ENCODE data around the gene FIBP. TPM values are rescaled to one million over a fixed set of nuclear protein-coding genes. Genes with fewer than 3 reads are reported as not detected.

Gene FIBP
- total and polyA plus RNA-seq, 7 donors, result 27.7 to 73.9 (median 37.4) TPM

GRCh38 chr11:65919573-65920371 is 31.5 kb upstream of the FIBP start:
- Histone ChIP-seq H3K27ac (peak overlapping the region; percentile 87), H3K9me3 (no peaks in the 10 kb centered on the region), H3K4me1 (peaks cover 40% of the 10 kb centered on the region), H3K27me3 (ENCODE audit: insufficient read depth in 3 of 3, low read length in 2 of 3) (no peaks in the 10 kb centered on the region), H3K4me3 (peak overlapping the region; percentile 98), H3K36me3 (ENCODE audit: insufficient read depth in 1 of 2, low read depth in 1 of 2) (peaks cover 0 to 41% of the 10 kb centered on the region in 2 donors)
- ATAC-seq (peak; percentile 4 to 25 (median 14)), DNase-seq (peak in 1 of 2 donors; percentile 58)
- intact Hi-C loops (cut with DNase I), result loop anchor here (1.0 to 2.0 kb wide), 5 partner anchors 31 to 208 kb away; partner anchors contain the start of gene FIBP (in 1 of the 2)
- 0 to 1% (median 1%) methylated on average over 39 to 60 of the region's 60 CpGs for WGBS, 3 donors
- no peak for TF ChIP-seq CTCF (IDR thresholded peaks at IDR 0.05)

DNA sequence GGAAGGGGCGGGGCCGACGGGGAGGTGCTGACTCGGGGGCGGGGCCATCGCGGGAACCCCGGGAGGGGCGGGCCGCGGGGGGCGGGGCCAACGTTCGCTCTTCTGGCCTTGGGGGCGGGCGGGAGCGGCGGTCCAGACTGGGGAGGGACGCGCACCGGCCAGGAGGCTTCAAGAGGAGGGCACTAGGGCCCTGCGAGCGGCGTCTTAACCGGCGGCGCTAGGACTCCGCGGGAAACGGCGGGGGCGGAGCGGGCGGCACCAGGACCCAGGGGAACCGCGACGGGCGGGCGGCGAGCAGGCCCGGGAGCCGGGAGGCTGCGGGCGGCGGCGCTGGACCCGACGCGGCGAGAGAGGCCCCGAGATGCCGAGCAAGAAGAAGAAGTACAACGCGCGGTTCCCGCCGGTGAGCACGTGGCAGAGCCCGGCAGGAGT is 30.9 kb upstream of the FIBP start, which contains the start of gene DRAP1:
Gene DRAP1 (plus strand): TSS at position 286 of the 432 bp plus-strand sequence. CDS start 76 bp downstream, at position 362.
- intact Hi-C loops (cut with DNase I), result loop anchor here in 1 of 2 donors (1.0 to 2.0 kb wide), 4 partner anchors 31 to 208 kb away; partner anchors contain the start of gene FIBP
- peak; percentile 83 to 88 (median 86) for ATAC-seq
- H3K4me1 ChIP-seq, result peaks cover 43% of the 10 kb centered on the region

GRCh38 chr11:65918211-65919140 is 30.2 kb upstream of the FIBP start, which contains the start of gene C11orf68:
Gene C11orf68, minus strand, starts transcription at chr11:65919062. Its CDS starts 31 bp downstream, at chr11:65919031.
- TF ChIP-seq CTCF (IDR thresholded peaks at IDR 0.05), result no peak
- H3K27ac ChIP-seq, result peak within 1 kb of the TSS; percentile 99
- 3 to 7% (median 5%) methylated on average over 33 to 77 of the region's 77 CpGs for WGBS, 3 donors
- ATAC-seq (no peak), DNase-seq (no peak)
- intact Hi-C loops (cut with DNase I), result loop anchor here in 1 of 2 donors (1.0 to 2.0 kb wide), 4 partner anchors 30 to 207 kb away; partner anchors contain the start of gene FIBP
- H3K4me3 ChIP-seq, result peak within 1 kb of the TSS; percentile 100
- H3K27me3 ChIP-seq (ENCODE audit: insufficient read depth in 3 of 3, low read length in 2 of 3), result no peaks in the 10 kb centered on the region
- peaks cover 0 to 36% of the 10 kb centered on the region in 2 donors for H3K36me3 ChIP-seq (ENCODE audit: insufficient read depth in 1 of 2, low read depth in 1 of 2)
- H3K4me1 ChIP-seq, result peaks cover 43% of the 10 kb centered on the region
- H3K9me3 ChIP-seq, result no peaks in the 10 kb centered on the region

More for the DNA sequence above, 30.9 kb upstream of the FIBP start, which contains the start of gene DRAP1:
- H3K36me3 ChIP-seq (ENCODE audit: insufficient read depth in 1 of 2, low read depth in 1 of 2), result peaks cover 0 to 38% of the 10 kb centered on the region in 2 donors
- peak within 1 kb of the TSS; percentile 100 for H3K4me3 ChIP-seq
- no peaks in the 10 kb centered on the region for H3K27me3 ChIP-seq (ENCODE audit: insufficient read depth in 3 of 3, low read length in 2 of 3)
- H3K9me3 ChIP-seq, result no peaks in the 10 kb centered on the region
- 0 to 1% (median 0%) methylated on average over 35 to 59 of the region's 59 CpGs for WGBS, 3 donors
- DNase-seq, result peak; percentile 99 to 100
- TF ChIP-seq CTCF (IDR thresholded peaks at IDR 0.05), result no peak
- peak within 1 kb of the TSS; percentile 99 for H3K27ac ChIP-seq

DNA sequence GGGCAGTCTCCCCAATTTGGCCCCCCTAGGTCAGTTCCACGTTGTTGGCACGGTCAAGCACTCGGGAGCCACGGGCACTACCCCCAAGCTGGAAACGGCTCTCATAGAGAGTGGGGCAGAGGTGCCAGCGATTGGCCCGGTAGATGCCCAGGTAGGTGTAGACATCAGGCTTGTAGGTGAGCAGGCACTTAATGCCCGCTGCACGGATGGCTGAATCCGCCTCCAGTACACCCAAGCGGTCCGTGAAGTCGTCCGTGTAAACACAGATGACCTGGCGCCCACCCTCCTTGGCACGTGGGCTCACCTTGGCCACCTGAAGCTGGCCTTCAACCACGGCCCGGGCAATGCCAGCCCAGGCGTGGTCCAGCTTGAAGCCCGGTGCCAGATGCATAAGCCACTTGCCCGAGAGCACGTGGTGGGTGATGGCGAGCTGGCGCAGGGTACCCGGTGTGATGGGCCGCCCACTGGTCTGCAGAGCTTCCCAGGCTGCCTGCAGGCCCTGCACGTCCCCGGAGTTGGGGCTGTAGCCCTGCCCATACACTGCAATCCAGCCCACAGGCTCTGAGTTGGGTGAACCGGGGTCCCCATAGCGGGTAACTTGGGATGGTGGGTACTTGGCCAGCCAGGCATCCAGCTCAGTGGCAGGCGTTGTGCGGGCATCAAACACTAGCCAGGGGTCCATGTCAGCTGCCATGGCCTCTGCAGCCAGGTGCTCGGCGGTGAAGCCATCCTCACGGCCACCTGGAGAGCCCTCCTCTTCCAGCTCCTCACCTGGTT is 29.4 kb upstream of the FIBP start:
- Histone ChIP-seq H3K27me3 (ENCODE audit: insufficient read depth in 3 of 3, low read length in 2 of 3) (no peaks in the 10 kb centered on the region), H3K4me1 (peaks cover 50% of the 10 kb centered on the region), H3K36me3 (ENCODE audit: insufficient read depth in 1 of 2, low read depth in 1 of 2) (peaks cover 0 to 27% of the 10 kb centered on the region in 2 donors), H3K27ac (peak overlapping the region; percentile 99), H3K9me3 (no peaks in the 10 kb centered on the region), H3K4me3 (peak overlapping the region; percentile 100)
- ATAC-seq (no peak), DNase-seq (peak in 1 of 2 donors; percentile 68)
- 47 to 64% (median 53%) methylated on average over 35 of the region's 35 CpGs for WGBS, 3 donors
- intact Hi-C loops (cut with DNase I), result loop anchor here (2.0 kb wide), 2 partner anchors 27 to 49 kb away; partner anchors contain the start of gene CCDC85B (in 1 of the 2)
- TF ChIP-seq CTCF (IDR thresholded peaks at IDR 0.05), result no peak

All from psoas muscle (tissue), 8 donors.